ENCODE results near the gene FAM89B.

- TF ChIP-seq POLR2A (IDR thresholded peaks at IDR 0.05), result no peak
- TF ChIP-seq CTCF (IDR thresholded peaks at IDR 0.05), result no peak
- TF ChIP-seq EP300 (IDR thresholded peaks at IDR 0.05), result no peak
Measured at GRCh38 chr11:65547446-65548125, 24.8 kb upstream of the FAM89B start.

All from ovary (tissue), 3 donors.